ENCODE measurements around the gene AHI1.

The AHI1 gene

DNA sequence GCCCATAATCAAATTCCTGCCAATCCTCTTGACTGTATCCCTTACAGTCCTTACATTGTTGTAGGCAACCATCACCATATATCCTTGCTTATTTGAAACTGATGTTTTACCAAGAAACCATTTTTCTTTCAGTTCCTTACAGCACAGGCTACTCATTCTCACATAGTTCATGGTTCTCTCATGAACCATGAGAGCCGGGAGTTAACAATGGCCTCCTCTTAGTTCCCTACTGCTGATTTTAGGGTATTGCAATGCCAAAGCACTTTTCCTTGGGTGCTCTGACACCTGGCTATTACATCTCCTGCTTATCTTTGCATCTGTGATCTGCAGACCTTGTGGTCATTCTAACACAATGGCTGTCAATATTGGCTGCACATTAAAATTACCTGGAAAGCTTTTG is 183.0 kb downstream of the AHI1 start:
- Histone ChIP-seq H3K18ac (ENCODE audit: low read depth in 1 of 2, low read length in 2 of 2) (no peak overlapping the region), H4K8ac (ENCODE audit: low read length) (no peak overlapping the region), H3K27ac (ENCODE audit: low read length, poor library complexity, severe bottlenecking) (no peak overlapping the region), H3K79me1 (replicated peaks; ENCODE audit: low read length, poor library complexity, severe bottlenecking) (no peaks in the 10 kb centered on the region), H2BK120ac (ENCODE audit: low read depth, low read length) (no peak overlapping the region), H3K4ac (ENCODE audit: low read depth in 1 of 2, low read length in 2 of 2) (no peak overlapping the region), H3K27me3 (ENCODE audit: control insufficient read depth in 1 of 2, insufficient read depth in 1 of 2, low read length in 2 of 2) (no peaks in the 10 kb centered on the region), H3K14ac (ENCODE audit: low read length in 2 of 2) (no peak overlapping the region), H2AK5ac (ENCODE audit: low read length, severe bottlenecking) (no peak overlapping the region), H3K9me3 (ENCODE audit: control insufficient read depth, low read length) (no peaks in the 10 kb centered on the region), H2AFZ (ENCODE audit: low read depth, low read length) (no peak overlapping the region), H3K4me3 (ENCODE audit: insufficient read depth in 1 of 2, low read depth in 1 of 2, low read length in 2 of 2) (no peak overlapping the region), H2BK12ac (ENCODE audit: low read length in 2 of 2) (no peak overlapping the region), H3K36me3 (ENCODE audit: control insufficient read depth in 1 of 2, insufficient read depth in 2 of 2, low read depth in 1 of 2, low read length in 2 of 2) (peaks cover 0 to 42% of the 10 kb centered on the region in 2 experiments), H2BK5ac (ENCODE audit: low read depth, low read length, poor library complexity, severe bottlenecking) (no peak overlapping the region), H4K91ac (ENCODE audit: low read length) (no peak overlapping the region), H2BK15ac (ENCODE audit: low read depth, poor library complexity, severe bottlenecking) (no peak overlapping the region), H3K23ac (ENCODE audit: low read length in 2 of 2) (no peak overlapping the region), H3K4me2 (ENCODE audit: low read length, poor library complexity, severe bottlenecking) (no peak overlapping the region), H3K9ac (ENCODE audit: low read length) (no peak overlapping the region), H3K4me1 (ENCODE audit: control insufficient read depth, insufficient read depth, low read depth, low read length) (no peaks in the 10 kb centered on the region)
- WGBS = 96% methylated on average over 1 of the region's 1 CpG
- no peak for DNase-seq

DNA sequence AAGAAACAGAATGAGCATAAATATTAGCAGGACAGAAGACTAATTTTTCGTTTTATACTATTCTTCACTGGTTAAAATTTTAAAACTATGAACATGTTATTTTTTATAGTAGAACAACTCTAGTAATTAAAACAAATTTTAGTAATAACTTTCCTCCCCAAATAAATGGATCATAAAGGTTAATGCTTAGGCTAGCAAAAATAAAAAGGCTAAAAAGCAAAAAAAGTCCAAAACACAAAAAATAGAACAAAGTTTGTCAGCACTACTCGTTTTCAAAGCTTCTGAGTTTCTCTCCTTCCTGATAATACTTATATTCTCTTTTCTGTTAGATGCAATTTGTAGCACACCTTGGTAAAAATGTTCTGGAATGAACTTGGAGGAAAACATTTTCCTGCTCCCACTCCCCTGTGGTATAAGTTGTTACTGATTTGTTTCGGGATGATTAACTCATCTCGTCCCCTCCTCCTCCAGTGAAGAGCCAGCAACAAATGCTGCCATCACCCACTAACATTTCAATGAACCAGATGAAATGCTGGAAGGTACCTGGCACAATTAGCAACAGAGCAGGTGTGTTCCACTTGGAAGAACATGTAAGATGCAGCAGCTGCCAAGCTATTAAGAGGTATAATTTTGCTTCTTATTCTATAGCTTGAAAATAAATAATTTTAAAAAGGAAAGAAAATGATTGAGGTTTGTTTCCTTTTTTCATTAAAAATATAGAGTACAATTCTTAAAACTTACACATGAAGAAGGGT is 185.9 kb downstream of the AHI1 start:
- no peaks in the 10 kb centered on the region for H3K4me1 ChIP-seq (ENCODE audit: control insufficient read depth, insufficient read depth, low read depth, low read length)
- no peak overlapping the region for H2BK120ac ChIP-seq (ENCODE audit: low read depth, low read length)
- H2AK5ac ChIP-seq (ENCODE audit: low read length, severe bottlenecking) = no peak overlapping the region
- peaks cover 0 to 34% of the 10 kb centered on the region in 2 experiments for H3K36me3 ChIP-seq (ENCODE audit: control insufficient read depth in 1 of 2, insufficient read depth in 2 of 2, low read depth in 1 of 2, low read length in 2 of 2)
- no peak overlapping the region for H3K18ac ChIP-seq (ENCODE audit: low read depth in 1 of 2, low read length in 2 of 2)
- H3K9me3 ChIP-seq (ENCODE audit: control insufficient read depth, low read length) = no peaks in the 10 kb centered on the region
- no peak overlapping the region for H3K4me2 ChIP-seq (ENCODE audit: low read length, poor library complexity, severe bottlenecking)
- no peak for DNase-seq
- H2BK15ac ChIP-seq (ENCODE audit: low read depth, poor library complexity, severe bottlenecking) = no peak overlapping the region
- WGBS = 94% methylated on average over 3 of the region's 4 CpGs
- H4K8ac ChIP-seq (ENCODE audit: low read length) = no peak overlapping the region
- no peak overlapping the region for H3K9ac ChIP-seq (ENCODE audit: low read length)
- no peak overlapping the region for H4K91ac ChIP-seq (ENCODE audit: low read length)
- H3K4me3 ChIP-seq (ENCODE audit: insufficient read depth in 1 of 2, low read depth in 1 of 2, low read length in 2 of 2) = no peak overlapping the region
- H2BK12ac ChIP-seq (ENCODE audit: low read length in 2 of 2) = no peak overlapping the region
- H3K14ac ChIP-seq (ENCODE audit: low read length in 2 of 2) = no peak overlapping the region
- H2AFZ ChIP-seq (ENCODE audit: low read depth, low read length) = no peak overlapping the region
- no peaks in the 10 kb centered on the region for H3K79me1 ChIP-seq (replicated peaks; ENCODE audit: low read length, poor library complexity, severe bottlenecking)
- H3K27ac ChIP-seq (ENCODE audit: low read length, poor library complexity, severe bottlenecking) = no peak overlapping the region
- no peak overlapping the region for H3K4ac ChIP-seq (ENCODE audit: low read depth in 1 of 2, low read length in 2 of 2)
- H3K27me3 ChIP-seq (ENCODE audit: control insufficient read depth in 1 of 2, insufficient read depth in 1 of 2, low read length in 2 of 2) = no peaks in the 10 kb centered on the region
- no peak overlapping the region for H3K23ac ChIP-seq (ENCODE audit: low read length in 2 of 2)
- no peak overlapping the region for H2BK5ac ChIP-seq (ENCODE audit: low read depth, low read length, poor library complexity, severe bottlenecking)

DNA sequence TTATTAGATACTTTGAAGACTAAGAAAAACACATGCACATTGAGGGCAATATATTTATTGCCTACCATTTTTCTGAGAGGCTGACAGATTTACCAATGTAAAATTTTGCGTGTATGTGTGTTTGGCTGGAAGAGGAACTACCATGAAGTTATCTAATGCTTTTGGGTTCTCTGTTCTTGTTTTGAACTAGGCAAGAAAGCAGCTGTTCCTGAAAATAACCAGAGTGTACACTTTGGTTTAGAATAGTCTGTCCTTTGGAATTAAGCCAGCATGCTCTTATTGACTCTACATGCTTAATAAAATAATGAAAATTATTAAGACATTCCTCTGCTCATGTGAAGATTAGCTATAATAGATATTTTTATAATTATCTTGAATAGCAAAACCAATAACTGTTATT is 187.2 kb downstream of the AHI1 start:
- Histone ChIP-seq H3K23ac (ENCODE audit: low read length in 2 of 2) (no peak overlapping the region), H3K27ac (ENCODE audit: low read length, poor library complexity, severe bottlenecking) (no peak overlapping the region), H3K79me1 (replicated peaks; ENCODE audit: low read length, poor library complexity, severe bottlenecking) (no peaks in the 10 kb centered on the region), H4K91ac (ENCODE audit: low read length) (no peak overlapping the region), H4K8ac (ENCODE audit: low read length) (no peak overlapping the region), H3K18ac (ENCODE audit: low read depth in 1 of 2, low read length in 2 of 2) (no peak overlapping the region), H3K14ac (ENCODE audit: low read length in 2 of 2) (no peak overlapping the region), H3K4me3 (ENCODE audit: insufficient read depth in 1 of 2, low read depth in 1 of 2, low read length in 2 of 2) (no peak overlapping the region), H3K9me3 (ENCODE audit: control insufficient read depth, low read length) (no peaks in the 10 kb centered on the region), H2AFZ (ENCODE audit: low read depth, low read length) (no peak overlapping the region), H3K4me2 (ENCODE audit: low read length, poor library complexity, severe bottlenecking) (no peak overlapping the region), H3K27me3 (ENCODE audit: control insufficient read depth in 1 of 2, insufficient read depth in 1 of 2, low read length in 2 of 2) (no peaks in the 10 kb centered on the region), H2BK15ac (ENCODE audit: low read depth, poor library complexity, severe bottlenecking) (no peak overlapping the region), H3K36me3 (ENCODE audit: control insufficient read depth in 1 of 2, insufficient read depth in 2 of 2, low read depth in 1 of 2, low read length in 2 of 2) (peaks cover 0 to 29% of the 10 kb centered on the region in 2 experiments), H2BK120ac (ENCODE audit: low read depth, low read length) (no peak overlapping the region), H3K4me1 (ENCODE audit: control insufficient read depth, insufficient read depth, low read depth, low read length) (no peaks in the 10 kb centered on the region), H2BK5ac (ENCODE audit: low read depth, low read length, poor library complexity, severe bottlenecking) (no peak overlapping the region), H2AK5ac (ENCODE audit: low read length, severe bottlenecking) (no peak overlapping the region), H3K4ac (ENCODE audit: low read depth in 1 of 2, low read length in 2 of 2) (no peak overlapping the region), H3K9ac (ENCODE audit: low read length) (no peak overlapping the region), H2BK12ac (ENCODE audit: low read length in 2 of 2) (no peak overlapping the region)
- DNase-seq = no peak
- WGBS = 100% methylated on average over 1 of the region's 1 CpG

DNA sequence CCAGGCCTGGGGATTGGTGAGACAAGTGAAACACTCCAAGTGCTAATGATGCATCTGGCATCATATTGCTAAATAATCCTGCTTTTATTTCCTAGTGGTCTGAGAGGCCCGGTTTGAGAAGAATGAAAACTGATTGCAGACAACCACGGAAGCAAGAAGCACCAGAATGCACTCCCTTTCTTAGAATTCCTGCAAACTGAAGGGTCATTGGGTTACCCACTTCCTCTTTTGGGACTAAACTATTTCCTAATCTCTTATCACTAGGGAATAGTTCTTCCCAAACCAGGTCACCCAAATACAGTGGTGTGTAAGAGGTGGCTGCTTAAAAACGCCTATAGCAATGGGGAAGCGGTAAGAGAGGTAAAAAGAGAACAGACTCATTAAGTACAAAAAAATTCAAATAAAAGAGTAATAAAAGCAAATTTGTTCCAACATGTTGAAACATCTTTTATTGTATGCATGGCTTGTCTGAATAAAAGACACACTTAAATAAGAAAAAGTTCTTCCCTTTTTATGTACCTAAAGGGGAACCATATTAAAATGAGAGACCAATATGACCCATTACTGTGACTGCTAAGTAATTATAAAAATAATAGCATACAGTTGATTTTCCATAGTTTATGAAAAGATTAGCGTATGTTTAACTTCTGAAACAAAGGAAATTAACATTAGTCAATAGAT is 190.7 kb downstream of the AHI1 start:
- Histone ChIP-seq H3K36me3 (ENCODE audit: control insufficient read depth in 1 of 2, insufficient read depth in 2 of 2, low read depth in 1 of 2, low read length in 2 of 2) (peaks cover 0 to 29% of the 10 kb centered on the region in 2 experiments), H2BK12ac (ENCODE audit: low read length in 2 of 2) (no peak overlapping the region), H2BK15ac (ENCODE audit: low read depth, poor library complexity, severe bottlenecking) (no peak overlapping the region), H3K14ac (ENCODE audit: low read length in 2 of 2) (no peak overlapping the region), H3K9me3 (ENCODE audit: control insufficient read depth, low read length) (peaks cover 5% of the 10 kb centered on the region), H3K4ac (ENCODE audit: low read depth in 1 of 2, low read length in 2 of 2) (no peak overlapping the region), H3K27me3 (ENCODE audit: control insufficient read depth in 1 of 2, insufficient read depth in 1 of 2, low read length in 2 of 2) (no peaks in the 10 kb centered on the region), H3K9ac (ENCODE audit: low read length) (no peak overlapping the region), H3K79me1 (replicated peaks; ENCODE audit: low read length, poor library complexity, severe bottlenecking) (no peaks in the 10 kb centered on the region), H3K4me2 (ENCODE audit: low read length, poor library complexity, severe bottlenecking) (no peak overlapping the region), H3K18ac (ENCODE audit: low read depth in 1 of 2, low read length in 2 of 2) (no peak overlapping the region), H4K91ac (ENCODE audit: low read length) (no peak overlapping the region), H2AK5ac (ENCODE audit: low read length, severe bottlenecking) (no peak overlapping the region), H3K4me3 (ENCODE audit: insufficient read depth in 1 of 2, low read depth in 1 of 2, low read length in 2 of 2) (no peak overlapping the region), H3K27ac (ENCODE audit: low read length, poor library complexity, severe bottlenecking) (no peak overlapping the region), H3K4me1 (ENCODE audit: control insufficient read depth, insufficient read depth, low read depth, low read length) (no peaks in the 10 kb centered on the region), H2BK120ac (ENCODE audit: low read depth, low read length) (no peak overlapping the region), H4K8ac (ENCODE audit: low read length) (no peak overlapping the region), H2AFZ (ENCODE audit: low read depth, low read length) (no peak overlapping the region), H3K23ac (ENCODE audit: low read length in 2 of 2) (no peak overlapping the region), H2BK5ac (ENCODE audit: low read depth, low read length, poor library complexity, severe bottlenecking) (no peak overlapping the region)
- no peak for DNase-seq
- WGBS = 82% methylated on average over 2 of the region's 5 CpGs

Data from mesenchymal stem cell (in vitro differentiated cells and primary cell).